ENCODE results near the gene KDM1B. TPM values are rescaled to one million over a fixed set of nuclear protein-coding genes. Genes with fewer than 3 reads are reported as not detected.

KDM1B gene
- total RNA-seq, 2 donors from 2014 or later: 11.0 to 31.8 TPM

DNA sequence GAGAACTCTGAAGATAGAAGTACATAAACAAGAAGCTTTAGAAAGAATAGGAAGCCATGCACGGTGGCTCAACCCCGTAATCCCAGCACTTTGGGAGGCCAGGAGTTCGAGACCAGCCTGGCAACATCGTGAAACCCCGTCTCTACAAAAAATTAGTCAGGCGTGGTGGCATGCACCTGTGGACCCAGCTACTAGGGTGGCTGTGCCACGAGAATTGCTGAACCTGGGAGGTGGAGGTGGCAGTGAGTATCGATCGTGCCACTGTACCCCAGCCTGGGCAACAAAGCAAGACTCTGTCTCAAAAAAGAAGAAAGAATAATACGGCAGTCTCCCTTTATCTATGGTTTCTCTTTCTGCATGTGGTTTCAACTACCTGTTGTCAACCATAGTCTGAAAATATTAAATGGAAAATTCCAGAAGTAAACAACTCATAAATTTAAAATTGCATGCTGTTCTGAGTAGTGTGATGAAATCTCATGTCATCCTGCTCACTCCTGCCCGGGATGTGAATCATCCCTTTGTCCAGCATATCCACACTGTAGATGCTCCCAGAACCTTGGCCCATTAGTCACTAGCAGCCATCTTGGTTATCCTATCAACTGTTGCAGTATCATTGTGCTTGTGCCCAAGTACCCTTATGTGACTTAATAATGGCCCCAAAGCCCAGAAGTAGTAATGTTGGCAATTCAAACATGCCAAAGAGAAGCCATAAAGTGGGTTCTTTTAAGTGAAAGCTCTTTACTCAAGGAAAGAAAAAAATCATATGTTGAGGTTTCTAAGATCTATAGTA, 87.0 kb downstream of the KDM1B start:
- WGBS: 80% methylated on average over 11 of the region's 11 CpGs
- no peak overlapping the region for H3K4me3 ChIP-seq
- intact Hi-C loops (cut with DNase I): no loop called here
- no peaks in the 10 kb centered on the region for H3K4me1 ChIP-seq (replicated peaks)
- no peaks in the 10 kb centered on the region for H3K9me3 ChIP-seq
- DNase-seq (ENCODE audit: low spot score): no peak
- TF ChIP-seq POLR2A (IDR thresholded peaks at IDR 0.05): no peak
- no peak for TF ChIP-seq POLR2AphosphoS5 (IDR thresholded peaks at IDR 0.05)
- TF ChIP-seq, protein P1, sequence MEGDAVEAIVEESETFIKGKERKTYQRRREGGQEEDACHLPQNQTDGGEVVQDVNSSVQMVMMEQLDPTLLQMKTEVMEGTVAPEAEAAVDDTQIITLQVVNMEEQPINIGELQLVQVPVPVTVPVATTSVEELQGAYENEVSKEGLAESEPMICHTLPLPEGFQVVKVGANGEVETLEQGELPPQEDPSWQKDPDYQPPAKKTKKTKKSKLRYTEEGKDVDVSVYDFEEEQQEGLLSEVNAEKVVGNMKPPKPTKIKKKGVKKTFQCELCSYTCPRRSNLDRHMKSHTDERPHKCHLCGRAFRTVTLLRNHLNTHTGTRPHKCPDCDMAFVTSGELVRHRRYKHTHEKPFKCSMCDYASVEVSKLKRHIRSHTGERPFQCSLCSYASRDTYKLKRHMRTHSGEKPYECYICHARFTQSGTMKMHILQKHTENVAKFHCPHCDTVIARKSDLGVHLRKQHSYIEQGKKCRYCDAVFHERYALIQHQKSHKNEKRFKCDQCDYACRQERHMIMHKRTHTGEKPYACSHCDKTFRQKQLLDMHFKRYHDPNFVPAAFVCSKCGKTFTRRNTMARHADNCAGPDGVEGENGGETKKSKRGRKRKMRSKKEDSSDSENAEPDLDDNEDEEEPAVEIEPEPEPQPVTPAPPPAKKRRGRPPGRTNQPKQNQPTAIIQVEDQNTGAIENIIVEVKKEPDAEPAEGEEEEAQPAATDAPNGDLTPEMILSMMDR (IDR thresholded peaks at IDR 0.05): no peak
- H3K36me3 ChIP-seq: no peaks in the 10 kb centered on the region
- H3K27me3 ChIP-seq (replicated peaks; ENCODE audit: insufficient read depth): no peaks in the 10 kb centered on the region
- H3K27ac ChIP-seq: no peak overlapping the region

DNA sequence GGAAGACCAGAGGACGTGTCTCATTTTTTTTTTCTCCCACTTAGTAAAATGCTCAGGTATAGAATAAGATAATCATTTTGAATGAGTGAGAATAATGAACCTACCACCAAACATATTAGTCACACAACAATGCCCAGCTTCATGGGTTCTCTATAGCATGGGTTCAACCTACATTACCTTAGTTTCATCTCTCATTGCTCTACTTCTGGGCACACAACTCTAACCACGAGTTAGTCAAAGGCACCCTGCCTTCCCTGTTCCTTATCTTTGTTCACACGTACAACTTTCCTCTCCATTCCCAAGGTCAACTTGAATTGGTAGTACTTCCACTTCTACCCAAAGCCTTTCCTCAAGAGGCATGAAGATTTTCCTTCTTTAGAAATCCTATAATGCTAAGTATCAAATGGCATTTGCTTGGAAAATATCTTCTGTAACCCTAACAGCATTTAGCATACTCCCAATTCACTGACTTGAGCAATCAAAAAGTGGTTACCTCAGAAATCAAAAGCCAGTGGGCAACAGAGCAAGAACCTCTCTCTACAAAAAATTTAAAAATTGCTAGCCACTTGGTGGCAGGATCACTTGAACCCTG, 88.2 kb downstream of the KDM1B start:
- intact Hi-C loops (cut with DNase I): no loop called here
- DNase-seq (ENCODE audit: low spot score): no peak
- H3K27me3 ChIP-seq (replicated peaks; ENCODE audit: insufficient read depth): no peaks in the 10 kb centered on the region
- no peaks in the 10 kb centered on the region for H3K9me3 ChIP-seq
- WGBS: 94% methylated on average over 3 of the region's 3 CpGs
- H3K4me1 ChIP-seq (replicated peaks): no peaks in the 10 kb centered on the region
- no peaks in the 10 kb centered on the region for H3K36me3 ChIP-seq
- no peak overlapping the region for H3K27ac ChIP-seq
- TF ChIP-seq POLR2AphosphoS5 (IDR thresholded peaks at IDR 0.05): no peak
- TF ChIP-seq, protein P1 (IDR thresholded peaks at IDR 0.05): no peak
- no peak for TF ChIP-seq POLR2A (IDR thresholded peaks at IDR 0.05)
- no peak overlapping the region for H3K4me3 ChIP-seq

DNA sequence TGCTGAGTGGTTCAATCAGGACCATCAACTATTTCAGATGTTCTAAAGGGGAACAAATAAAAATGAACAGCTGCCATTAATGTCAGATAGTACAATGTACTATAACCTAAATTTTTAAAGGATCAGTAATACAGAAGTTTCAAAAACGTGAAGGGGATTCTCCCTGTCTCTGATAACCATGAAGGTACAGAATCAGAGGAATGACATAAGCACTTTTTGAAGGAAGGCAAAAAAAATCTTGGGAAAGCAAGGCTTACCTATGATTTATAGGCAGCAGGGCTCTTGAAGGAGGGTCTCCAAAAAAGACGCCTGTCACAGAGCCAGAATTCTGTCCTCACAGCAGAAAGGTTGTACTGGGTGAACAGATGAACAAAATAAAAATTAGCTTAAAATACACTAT, 89.0 kb downstream of the KDM1B start:
- intact Hi-C loops (cut with DNase I): no loop called here
- Histone ChIP-seq H3K27ac (no peak overlapping the region), H3K27me3 (replicated peaks; ENCODE audit: insufficient read depth) (no peaks in the 10 kb centered on the region), H3K4me1 (replicated peaks) (no peaks in the 10 kb centered on the region), H3K4me3 (no peak overlapping the region), H3K36me3 (no peaks in the 10 kb centered on the region), H3K9me3 (no peaks in the 10 kb centered on the region)
- TF ChIP-seq, protein P1 (IDR thresholded peaks at IDR 0.05): no peak
- TF ChIP-seq POLR2AphosphoS5 (IDR thresholded peaks at IDR 0.05) (no peak), POLR2A (IDR thresholded peaks at IDR 0.05) (no peak)
- WGBS: 89% methylated on average over 2 of the region's 2 CpGs
- DNase-seq (ENCODE audit: low spot score): no peak

DNA sequence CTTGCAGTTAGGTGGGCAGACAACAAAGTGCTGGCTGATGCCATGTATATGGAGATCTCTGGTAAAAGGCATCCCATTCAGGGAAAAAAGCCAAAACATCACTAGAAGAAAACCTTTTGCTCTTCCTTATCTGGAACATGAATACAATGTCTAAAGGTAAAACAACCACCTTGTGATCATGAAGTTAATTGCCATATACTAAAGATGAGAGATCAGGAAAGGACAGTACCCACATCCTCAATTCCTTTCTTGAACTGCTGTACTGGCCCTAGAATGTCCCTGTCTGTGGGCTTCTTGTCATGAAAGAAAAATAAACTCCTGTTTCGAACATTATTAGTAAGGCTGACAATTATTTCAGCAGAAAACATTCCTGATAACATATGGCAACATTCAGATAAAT, 89.9 kb downstream of the KDM1B start:
- WGBS: 76% methylated on average over 1 of the region's 1 CpG
- DNase-seq (ENCODE audit: low spot score): no peak
- Histone ChIP-seq H3K4me1 (replicated peaks) (no peaks in the 10 kb centered on the region), H3K27me3 (replicated peaks; ENCODE audit: insufficient read depth) (no peaks in the 10 kb centered on the region), H3K27ac (no peak overlapping the region), H3K4me3 (no peak overlapping the region), H3K9me3 (no peaks in the 10 kb centered on the region), H3K36me3 (no peaks in the 10 kb centered on the region)
- intact Hi-C loops (cut with DNase I): no loop called here
- TF ChIP-seq, protein P1 (IDR thresholded peaks at IDR 0.05): no peak
- TF ChIP-seq POLR2A (IDR thresholded peaks at IDR 0.05) (no peak), POLR2AphosphoS5 (IDR thresholded peaks at IDR 0.05) (no peak)

DNA sequence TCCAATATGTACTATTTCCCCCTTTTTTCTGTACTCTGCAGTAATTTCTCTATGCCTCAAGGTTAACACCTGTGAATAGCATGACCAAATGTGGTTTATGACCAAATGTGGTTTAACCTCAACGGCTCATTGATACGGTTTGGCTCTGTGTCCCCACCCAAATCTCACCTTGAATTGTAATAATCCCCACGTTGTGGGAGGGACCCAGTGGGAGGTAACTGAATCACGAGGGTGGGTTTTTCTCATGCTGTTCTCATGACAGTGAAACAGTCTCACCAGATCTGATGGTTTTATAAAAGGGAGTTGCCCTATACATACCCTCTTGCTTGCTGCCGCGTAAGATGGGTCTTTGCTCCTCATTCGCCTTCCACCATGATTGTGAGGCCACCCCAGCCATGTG, 90.4 kb downstream of the KDM1B start:
- intact Hi-C loops (cut with DNase I): no loop called here
- WGBS: 81% methylated on average over 7 of the region's 7 CpGs
- TF ChIP-seq POLR2AphosphoS5 (IDR thresholded peaks at IDR 0.05) (no peak), POLR2A (IDR thresholded peaks at IDR 0.05) (no peak)
- TF ChIP-seq, protein P1 (IDR thresholded peaks at IDR 0.05): no peak
- H3K4me3 ChIP-seq: no peak overlapping the region
- H3K9me3 ChIP-seq: no peaks in the 10 kb centered on the region
- no peak for DNase-seq (ENCODE audit: low spot score)
- H3K36me3 ChIP-seq: no peaks in the 10 kb centered on the region
- H3K27ac ChIP-seq: no peak overlapping the region
- H3K4me1 ChIP-seq (replicated peaks): no peaks in the 10 kb centered on the region
- H3K27me3 ChIP-seq (replicated peaks; ENCODE audit: insufficient read depth): no peaks in the 10 kb centered on the region

Measured in prostate gland (tissue), 2 donors.